Endodermal cell (in vitro differentiated cells): ENCODE results near the gene DNAJC18. TPM values are rescaled to one million over a fixed set of nuclear protein-coding genes. Genes with fewer than 3 reads are reported as not detected.

ENCODE experiments used
- DNase-seq: peaks from one replicate; pipeline ENCODE4 v3.0.0-alpha.2; 2017
- H3K27ac ChIP-seq: 2 replicates; pipeline ENCODE4 v1.5.1; 2013; ENCODE audit warnings: mild to moderate bottlenecking, low read depth, low read length, moderate library complexity
- H3K27me3 ChIP-seq: 2 replicates; pipeline ENCODE4 v1.6.1; 2013; ENCODE audit warnings: mild to moderate bottlenecking, low read length, moderate library complexity; ENCODE audit not compliant: insufficient read depth, control insufficient read depth, poor library complexity, severe bottlenecking
- H3K36me3 ChIP-seq: 2 replicates; pipeline ENCODE4 v1.7.0; 2013; ENCODE audit warnings: mild to moderate bottlenecking, low read length, moderate library complexity; ENCODE audit not compliant: control insufficient read depth, insufficient read depth
- H3K4me1 ChIP-seq: one replicate; pipeline ENCODE4 v1.7.0; 2013; ENCODE audit warnings: low read length; ENCODE audit not compliant: control insufficient read depth, insufficient read depth
- H3K4me3 ChIP-seq: 2 replicates; pipeline ENCODE4 v1.5.1; 2013; ENCODE audit warnings: mild to moderate bottlenecking, low read length, moderate library complexity
- H3K9ac ChIP-seq: 2 replicates; pipeline ENCODE4 v1.6.1; 2013; ENCODE audit warnings: mild to moderate bottlenecking, low read length, moderate library complexity; ENCODE audit not compliant: poor library complexity, severe bottlenecking; ENCODE audit errors: extremely low read depth
- H3K9me3 ChIP-seq: 2 replicates; pipeline ENCODE4 v1.6.1; 2013; ENCODE audit warnings: mild to moderate bottlenecking, low read length, moderate library complexity; ENCODE audit not compliant: control insufficient read depth
- H3K27ac Mint-ChIP-seq: 2 replicates; pipeline ENCODE4 v1.8.0; 2020; ENCODE audit warnings: mixed read lengths
- H3K27me3 Mint-ChIP-seq: 2 replicates; pipeline ENCODE4 v1.8.0; 2021; ENCODE audit warnings: mild to moderate bottlenecking, mixed read lengths; ENCODE audit not compliant: insufficient read depth
- H3K36me3 Mint-ChIP-seq: 2 replicates; pipeline ENCODE4 v1.8.0; 2020; ENCODE audit warnings: low read depth, mixed read lengths
- H3K4me1 Mint-ChIP-seq: 2 replicates; pipeline ENCODE4 v1.8.0; 2020; ENCODE audit warnings: mixed read lengths
- H3K4me3 Mint-ChIP-seq: 2 replicates; pipeline ENCODE4 v1.8.0; 2020; ENCODE audit warnings: mild to moderate bottlenecking, moderate library complexity, mixed read lengths
- H3K9me3 Mint-ChIP-seq: 2 replicates; pipeline ENCODE4 v1.8.0; 2020; ENCODE audit warnings: mild to moderate bottlenecking, mixed read lengths
- CTCF ChIP-seq: fragments of 200-600 bp; sonication (generic); conservative IDR thresholded peaks from 2 replicates; pipeline ENCODE4 v1.5.0; 2021; ENCODE audit warnings: antibody characterized with exemption, mild to moderate bottlenecking
- WGBS, 2 experiments: methylation state at CpG; one replicate each; pipeline versions ENCODE4 v1.1.5 to v1.1.7; 2013; ENCODE audit warnings: missing lambda C conversion rate in 2 of 2, mixed read lengths in 1 of 2; ENCODE audit not compliant: insufficient coverage in 1 of 2, insufficient read length in 1 of 2; 5-methylcytosine and 5-hydroxymethylcytosine counted together
- total RNA-seq, 2 donors: library from RNA; stranded (reverse); fragmentation: NEBNext Ultra II Directional in 1 of 2; extraction: Animal tissue kit (Norgen Biotek cat#: 25700) in 1 of 2; gene quantifications; 2 replicates in 1 of 2; 3 replicates in 1 of 2; pipeline ENCODE4 v1.2.1, GENCODE V29; 2021

The DNAJC18 gene
- total RNA-seq, 2 donors from 2014 or later = 21.8 to 26.6 TPM

DNA sequence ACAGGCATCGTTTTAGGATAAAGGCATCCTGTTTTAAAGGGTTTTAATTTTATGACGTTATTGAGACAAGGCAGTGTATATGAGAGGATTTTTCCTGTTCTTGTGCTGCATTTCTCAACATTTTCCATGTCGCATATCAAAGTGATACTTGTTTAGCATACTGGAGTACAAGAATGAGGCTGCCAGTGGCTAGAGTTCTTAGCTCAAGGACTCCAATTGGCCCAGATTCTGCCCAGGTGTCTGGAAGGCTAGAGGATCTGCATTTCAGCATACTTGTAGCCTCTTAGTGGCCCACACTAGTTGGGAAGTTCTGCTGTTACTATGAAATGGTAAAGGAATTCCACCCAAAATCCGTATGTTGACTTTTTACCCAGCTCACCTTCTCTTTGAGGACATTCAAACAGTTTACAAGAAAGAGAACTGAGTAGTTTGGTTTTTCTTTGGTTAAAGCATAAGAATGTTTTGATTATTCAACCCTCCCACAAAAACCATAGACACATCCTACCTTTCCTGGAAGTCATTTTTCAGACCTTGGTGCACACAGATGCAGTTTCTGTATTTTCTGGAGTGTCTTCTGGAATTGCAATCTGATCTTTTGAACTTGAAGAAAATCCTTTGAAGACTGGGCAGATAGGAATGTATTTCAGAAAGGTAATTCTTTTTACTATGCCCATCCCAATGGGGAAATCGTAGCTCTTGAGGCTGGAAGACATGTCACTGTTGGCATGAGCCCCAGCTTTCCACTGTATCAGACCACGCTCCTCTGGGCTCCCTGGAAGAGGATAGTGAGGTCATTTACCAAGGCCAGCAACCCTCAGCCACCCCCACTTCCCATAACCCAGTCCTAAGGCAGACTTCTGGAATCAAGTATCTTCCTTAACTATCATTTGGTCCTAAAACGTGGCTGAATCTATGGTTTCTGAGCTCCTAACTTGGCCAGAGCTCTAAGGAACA is 67.6 kb downstream of the DNAJC18 start:
- no peak for DNase-seq
- peaks cover 57% of the 10 kb centered on the region for H3K36me3 ChIP-seq
- no peaks in the 10 kb centered on the region for H3K27me3 ChIP-seq
- Mint-ChIP-seq H3K4me3 (no peak overlapping the region), H3K9me3 (peaks cover 2% of the 10 kb centered on the region), H3K36me3 (peaks cover 52% of the 10 kb centered on the region), H3K4me1 (no peaks in the 10 kb centered on the region), H3K27me3 (no peaks in the 10 kb centered on the region), H3K27ac (no peak overlapping the region)
- H3K4me3 ChIP-seq = no peak overlapping the region
- H3K4me1 ChIP-seq = no peaks in the 10 kb centered on the region
- H3K27ac ChIP-seq = no peak overlapping the region
- no peak overlapping the region for H3K9ac ChIP-seq
- no peaks in the 10 kb centered on the region for H3K9me3 ChIP-seq
- TF ChIP-seq CTCF = no peak
- WGBS, 2 experiments = 92 to 97% methylated on average over 5 to 7 of the region's 7 CpGs

DNA sequence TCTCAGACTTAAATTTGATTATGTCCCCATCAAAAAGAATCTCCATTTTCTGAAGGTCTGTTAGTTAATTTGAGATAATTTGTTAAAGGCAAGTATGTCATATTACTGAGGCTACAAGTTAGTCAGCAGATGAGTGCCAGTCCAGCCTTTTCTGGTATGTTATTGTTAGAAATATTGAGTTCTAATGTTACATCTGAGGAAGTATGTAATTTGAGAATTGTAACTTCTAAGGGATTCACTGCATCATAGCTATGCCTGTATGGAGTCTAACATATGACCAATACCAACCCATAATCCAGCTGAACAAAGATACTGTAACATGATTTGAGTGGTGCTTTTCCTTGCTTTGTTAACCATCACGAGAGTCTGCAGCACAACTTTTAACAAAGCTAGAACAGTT is 70.1 kb downstream of the DNAJC18 start:
- H3K9me3 Mint-ChIP-seq = no peaks in the 10 kb centered on the region
- Histone ChIP-seq H3K27ac (no peak overlapping the region), H3K36me3 (peaks cover 80% of the 10 kb centered on the region), H3K9ac (no peak overlapping the region), H3K27me3 (no peaks in the 10 kb centered on the region), H3K4me3 (no peak overlapping the region), H3K4me1 (no peaks in the 10 kb centered on the region), H3K9me3 (no peaks in the 10 kb centered on the region)
- H3K27me3 Mint-ChIP-seq = no peaks in the 10 kb centered on the region
- no peak for DNase-seq
- H3K4me1 Mint-ChIP-seq = no peaks in the 10 kb centered on the region
- no peak for TF ChIP-seq CTCF
- no peak overlapping the region for H3K4me3 Mint-ChIP-seq
- no peak overlapping the region for H3K27ac Mint-ChIP-seq
- peaks cover 66% of the 10 kb centered on the region for H3K36me3 Mint-ChIP-seq
- 83% methylated on average over 1 of the region's 1 CpG; no CpG with 5 or more reads in 1 of the 2 experiments for WGBS, 2 experiments

DNA sequence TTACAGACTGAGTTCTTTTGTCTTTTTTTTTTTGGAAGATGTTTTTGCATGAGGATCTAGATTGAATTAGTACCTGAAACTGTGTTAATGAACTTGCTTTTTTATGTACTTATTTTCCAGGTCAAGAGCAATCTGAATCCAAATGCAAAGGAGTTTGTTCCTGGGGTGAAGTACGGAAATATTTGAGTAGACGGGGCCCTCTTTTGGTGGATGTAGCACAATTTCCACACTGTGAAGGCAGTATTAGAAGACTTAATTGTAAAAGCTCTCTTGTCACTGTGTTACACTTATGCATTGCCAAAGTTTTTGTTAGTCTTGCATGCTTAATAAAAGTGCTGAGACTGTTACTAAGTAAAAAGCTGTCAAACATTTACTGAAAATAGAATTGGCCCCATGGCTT is 70.7 kb downstream of the DNAJC18 start:
- 92 to 94% methylated on average over 2 of the region's 2 CpGs for WGBS, 2 experiments
- Mint-ChIP-seq H3K4me1 (no peaks in the 10 kb centered on the region), H3K36me3 (peaks cover 71% of the 10 kb centered on the region), H3K4me3 (no peak overlapping the region), H3K27ac (no peak overlapping the region), H3K9me3 (no peaks in the 10 kb centered on the region), H3K27me3 (no peaks in the 10 kb centered on the region)
- Histone ChIP-seq H3K9me3 (no peaks in the 10 kb centered on the region), H3K27ac (no peak overlapping the region), H3K4me3 (no peak overlapping the region), H3K9ac (no peak overlapping the region), H3K4me1 (no peaks in the 10 kb centered on the region), H3K36me3 (peaks cover 85% of the 10 kb centered on the region), H3K27me3 (no peaks in the 10 kb centered on the region)
- no peak for DNase-seq
- TF ChIP-seq CTCF = peak; percentile 40
